Trophoblast cell (in vitro differentiated cells and primary cell): ENCODE measurements around the gene IL1RAP.
A peak's percentile ranks its signal among the peaks of the same experiment; 100 is the strongest.

Experiments used
- DNase-seq, 2 donors: peaks; one replicate each; pipeline ENCODE4 v3.0.0-alpha.2; 2016
- H2AFZ ChIP-seq: 2 replicates; pipeline ENCODE4 v1.6.1; 2013; ENCODE audit warnings: low read length, moderate library complexity, mild to moderate bottlenecking; ENCODE audit not compliant: insufficient read depth, poor library complexity
- H2AK5ac ChIP-seq: 2 replicates; pipeline ENCODE4 v1.6.1; 2013; ENCODE audit warnings: mild to moderate bottlenecking, low read length
- H2BK120ac ChIP-seq: 2 replicates; pipeline ENCODE4 v1.6.1; 2013; ENCODE audit warnings: low read length, mild to moderate bottlenecking, moderate library complexity; ENCODE audit not compliant: insufficient read depth, poor library complexity
- H2BK12ac ChIP-seq: 2 replicates; pipeline ENCODE4 v1.6.1; 2013; ENCODE audit warnings: mild to moderate bottlenecking, low read length, moderate library complexity
- H2BK5ac ChIP-seq: 2 replicates; pipeline ENCODE4 v1.6.1; 2013; ENCODE audit warnings: low read length, low read depth, moderate library complexity, mild to moderate bottlenecking; ENCODE audit not compliant: poor library complexity
- H3K14ac ChIP-seq: 2 replicates; pipeline ENCODE4 v1.6.1; 2013; ENCODE audit warnings: mild to moderate bottlenecking, low read length
- H3K18ac ChIP-seq: 2 replicates; pipeline ENCODE4 v1.6.1; 2013; ENCODE audit warnings: mild to moderate bottlenecking, low read length
- H3K23ac ChIP-seq: 2 replicates; pipeline ENCODE4 v1.6.1; 2013; ENCODE audit warnings: low read length
- H3K27ac ChIP-seq: 2 replicates; pipeline ENCODE4 v1.5.1; 2013; ENCODE audit warnings: low read depth, mild to moderate bottlenecking, inconsistent platforms, low read length, moderate library complexity
- H3K27me3 ChIP-seq: 2 replicates; pipeline ENCODE4 v1.6.1; 2013; ENCODE audit warnings: inconsistent platforms, mild to moderate bottlenecking, low read length, moderate library complexity; ENCODE audit not compliant: insufficient read depth
- H3K36me3 ChIP-seq, 2 experiments: 1 replicate in 1 of 2; 2 replicates in 1 of 2; pipeline ENCODE4 v1.6.1; 2013; ENCODE audit warnings: low read length in 2 of 2, mild to moderate bottlenecking in 2 of 2, moderate library complexity in 1 of 2; ENCODE audit not compliant: insufficient read depth in 2 of 2, control insufficient read depth in 1 of 2
- H3K4ac ChIP-seq: 2 replicates; pipeline ENCODE4 v1.6.1; 2013; ENCODE audit warnings: low read depth, mild to moderate bottlenecking, low read length, moderate library complexity
- H3K4me1 ChIP-seq, 2 experiments: 1 replicate in 1 of 2; 2 replicates in 1 of 2; pipeline ENCODE4 v1.6.1; 2013; ENCODE audit warnings: low read length in 2 of 2, mild to moderate bottlenecking in 2 of 2, moderate library complexity in 1 of 2; ENCODE audit not compliant: insufficient read depth in 2 of 2, control insufficient read depth in 1 of 2
- H3K4me2 ChIP-seq: 2 replicates; pipeline ENCODE4 v1.6.1; 2013; ENCODE audit warnings: inconsistent platforms, mild to moderate bottlenecking, low read length, moderate library complexity
- H3K4me3 ChIP-seq: 2 replicates; pipeline ENCODE4 v1.5.1; 2013; ENCODE audit warnings: mild to moderate bottlenecking, low read depth, low read length, inconsistent platforms
- H3K79me1 ChIP-seq: one replicate; pipeline ENCODE4 v1.6.1; 2013; ENCODE audit warnings: low read length
- H3K79me2 ChIP-seq: 2 replicates; pipeline ENCODE4 v1.6.1; 2013; ENCODE audit warnings: low read length, mild to moderate bottlenecking; ENCODE audit not compliant: control insufficient read depth, insufficient read depth, poor library complexity
- H3K9ac ChIP-seq: 2 replicates; pipeline ENCODE4 v1.6.1; 2013; ENCODE audit warnings: mild to moderate bottlenecking, low read length
- H3K9me3 ChIP-seq: 2 replicates; pipeline ENCODE4 v1.6.1; 2013; ENCODE audit warnings: low read depth, mild to moderate bottlenecking, control low read depth, inconsistent platforms, low read length; ENCODE audit not compliant: insufficient read depth
- H4K12ac ChIP-seq: 2 replicates; pipeline ENCODE4 v1.6.1; 2013; ENCODE audit warnings: low read depth, mild to moderate bottlenecking, low read length, moderate library complexity
- H4K8ac ChIP-seq: 2 replicates; pipeline ENCODE4 v1.6.1; 2013; ENCODE audit warnings: low read depth, mild to moderate bottlenecking, low read length, moderate library complexity
- H4K91ac ChIP-seq: one replicate; pipeline ENCODE4 v1.6.1; 2013; ENCODE audit warnings: low read depth, mild to moderate bottlenecking, low read length, moderate library complexity
- WGBS: extraction: QIAGEN DNeasy Blood & Tissue Kit; methylation state at CpG from one replicate; pipeline ENCODE4 v1.1.7; 2013; ENCODE audit warnings: missing lambda C conversion rate; ENCODE audit not compliant: insufficient read length, insufficient coverage; ENCODE audit errors: extremely low coverage; 5-methylcytosine and 5-hydroxymethylcytosine counted together

The IL1RAP gene

GRCh38 chr3:190686011-190686410, 172.1 kb downstream of the IL1RAP start:
- Histone ChIP-seq H2BK12ac (no peak overlapping the region), H4K8ac (no peak overlapping the region), H2BK120ac (no peak overlapping the region), H3K4me2 (no peak overlapping the region), H4K12ac (no peak overlapping the region), H2AK5ac (no peak overlapping the region), H3K4me3 (no peak overlapping the region), H3K14ac (no peak overlapping the region), H3K4me1 (no peaks in the 10 kb centered on the region), H3K27ac (no peak overlapping the region), H2AFZ (no peak overlapping the region), H4K91ac (no peak overlapping the region), H3K4ac (no peak overlapping the region), H3K23ac (no peak overlapping the region), H3K18ac (no peak overlapping the region), H3K9ac (no peak overlapping the region), H3K27me3 (no peaks in the 10 kb centered on the region), H3K36me3 (no peaks in the 10 kb centered on the region), H3K9me3 (no peaks in the 10 kb centered on the region), H2BK5ac (no peak overlapping the region), H3K79me2 (no peaks in the 10 kb centered on the region), H3K79me1 (no peaks in the 10 kb centered on the region)
- no CpG with 5 or more reads among the region's 1 CpG for WGBS
- DNase-seq, result no peak

DNA sequence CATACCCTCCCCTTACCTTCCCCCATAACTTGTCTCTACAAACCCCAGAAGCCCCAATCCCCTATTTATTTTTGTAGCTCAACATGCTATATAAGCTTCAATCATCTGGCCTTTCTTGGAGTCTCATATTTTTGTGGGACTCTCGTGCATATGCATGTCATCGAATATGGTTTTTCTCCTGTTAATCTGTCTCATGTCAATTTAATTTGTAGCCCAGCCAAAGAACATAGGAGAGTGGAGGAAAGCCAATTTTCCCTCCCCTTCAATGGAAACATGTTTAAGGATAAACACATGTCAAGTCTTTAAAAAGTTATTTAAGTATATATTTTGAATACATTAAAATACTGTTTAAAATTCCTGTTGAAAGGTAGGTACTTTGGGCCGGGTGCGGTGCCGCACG, 176.4 kb downstream of the IL1RAP start:
- Histone ChIP-seq H3K79me1 (no peaks in the 10 kb centered on the region), H3K27me3 (no peaks in the 10 kb centered on the region), H3K23ac (no peak overlapping the region), H3K79me2 (no peaks in the 10 kb centered on the region), H2AFZ (no peak overlapping the region), H3K4me3 (no peak overlapping the region), H3K27ac (no peak overlapping the region), H2BK120ac (no peak overlapping the region), H4K12ac (no peak overlapping the region), H3K36me3 (no peaks in the 10 kb centered on the region), H3K4ac (no peak overlapping the region), H3K18ac (no peak overlapping the region), H2AK5ac (no peak overlapping the region), H4K8ac (no peak overlapping the region), H3K4me1 (no peaks in the 10 kb centered on the region), H2BK12ac (no peak overlapping the region), H3K4me2 (no peak overlapping the region), H3K9me3 (no peaks in the 10 kb centered on the region), H3K14ac (no peak overlapping the region), H4K91ac (no peak overlapping the region), H2BK5ac (no peak overlapping the region), H3K9ac (no peak overlapping the region)
- WGBS, result no CpG with 5 or more reads among the region's 6 CpGs
- no peak for DNase-seq

- Histone ChIP-seq H3K14ac (no peak overlapping the region), H2BK120ac (no peak overlapping the region), H3K9ac (no peak overlapping the region), H2BK5ac (no peak overlapping the region), H4K91ac (no peak overlapping the region), H3K18ac (no peak overlapping the region), H2AK5ac (no peak overlapping the region), H3K79me1 (no peaks in the 10 kb centered on the region), H2AFZ (no peak overlapping the region), H3K4ac (no peak overlapping the region), H4K12ac (no peak overlapping the region), H2BK12ac (no peak overlapping the region), H3K27ac (no peak overlapping the region), H3K79me2 (no peaks in the 10 kb centered on the region), H3K4me2 (no peak overlapping the region), H3K9me3 (no peaks in the 10 kb centered on the region), H3K4me1 (no peaks in the 10 kb centered on the region), H4K8ac (no peak overlapping the region), H3K4me3 (no peak overlapping the region), H3K23ac (no peak overlapping the region), H3K36me3 (no peaks in the 10 kb centered on the region), H3K27me3 (no peaks in the 10 kb centered on the region)
- DNase-seq, result peak; percentile 69 to 82
These were observed 178.4 kb downstream of the IL1RAP start for GRCh38 chr3:190692256-190692655.

DNA sequence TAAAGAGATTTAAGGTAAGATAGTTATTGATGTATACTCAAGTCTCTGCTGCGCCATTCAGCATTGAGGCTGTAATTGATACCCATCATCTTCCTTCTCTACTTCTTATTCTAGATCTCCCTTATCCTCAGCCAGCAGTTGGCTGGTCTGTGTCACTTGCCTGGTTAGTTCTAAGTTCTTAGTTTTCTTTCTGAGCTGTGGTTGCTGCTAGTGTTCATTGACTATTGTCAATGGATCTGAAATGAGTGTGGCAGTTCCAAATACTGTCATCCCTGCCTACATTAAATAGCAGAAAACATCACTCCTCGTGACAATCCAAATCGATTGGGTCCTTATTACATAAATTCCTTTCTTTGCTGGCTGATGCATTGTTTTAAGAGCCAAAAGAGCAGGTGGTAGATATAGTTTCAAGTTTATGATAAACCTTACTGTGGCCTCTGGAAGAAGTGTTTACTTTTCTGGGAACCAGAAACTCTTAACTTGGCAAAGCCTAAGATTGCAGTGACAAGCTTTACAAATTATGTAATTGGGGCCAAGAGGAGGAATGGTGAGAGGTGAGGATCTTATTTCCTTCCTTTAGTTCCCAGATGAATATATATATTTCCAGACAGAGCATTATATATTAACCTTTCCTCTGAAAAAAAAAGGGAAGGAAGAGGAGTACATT, 180.6 kb downstream of the IL1RAP start:
- Histone ChIP-seq H3K4me1 (no peaks in the 10 kb centered on the region), H3K9ac (no peak overlapping the region), H3K14ac (no peak overlapping the region), H3K36me3 (no peaks in the 10 kb centered on the region), H3K4ac (no peak overlapping the region), H2AFZ (no peak overlapping the region), H2BK12ac (no peak overlapping the region), H4K12ac (no peak overlapping the region), H3K18ac (no peak overlapping the region), H4K8ac (no peak overlapping the region), H3K27me3 (no peaks in the 10 kb centered on the region), H2BK5ac (no peak overlapping the region), H2AK5ac (no peak overlapping the region), H3K27ac (no peak overlapping the region), H3K9me3 (no peaks in the 10 kb centered on the region), H4K91ac (no peak overlapping the region), H3K23ac (no peak overlapping the region), H2BK120ac (no peak overlapping the region), H3K79me2 (no peaks in the 10 kb centered on the region), H3K4me2 (no peak overlapping the region), H3K4me3 (no peak overlapping the region), H3K79me1 (no peaks in the 10 kb centered on the region)
- WGBS, result no CpG with 5 or more reads among the region's 3 CpGs
- no peak for DNase-seq
